PC-9 (cell line): Measurements from ENCODE around the gene ANKRD33B. TPM values are rescaled to one million over a fixed set of nuclear protein-coding genes. Genes with fewer than 3 reads are reported as not detected.
A peak's percentile ranks its signal among the peaks of the same experiment; 100 is the strongest.
"Not testable (repeated sequence)": the region's sequence is repeated elsewhere in the genome, so short reads cannot be mapped to it uniquely, and the experiment has no call there.

Experiments used
- BruUV-seq: library from RNA; stranded (reverse); fragments of 400-500 nt; replicated peaks from 2 replicates; lab custom pipeline; 2021; lab: Mats Ljungman, UMichigan
- CTCF ChIA-PET: fragments of 300-600 bp; sonication (Branson Sonifier 250); formaldehyde crosslinking; loops from one replicate; lab custom pipeline; 2022; ENCODE audit warnings: antibody characterized with exemption; lab: Charles Lee
- POLR2A ChIA-PET: fragments of 300-600 bp; sonication (Branson Sonifier 250); formaldehyde crosslinking; loops from one replicate; lab custom pipeline; 2022; ENCODE audit warnings: antibody characterized with exemption; ENCODE audit not compliant: unreplicated experiment; lab: Charles Lee
- DNase-seq, 2 experiments: peaks; one replicate each; pipeline versions ENCODE4 v3.0.0 to v3.0.0-alpha.2; 2015 to 2022; ENCODE audit warnings: mixed read lengths in 1 of 2
- H2AFZ ChIP-seq: fragments of 200-600 bp; sonication (generic); 2 replicates; pipeline ENCODE4 v1.8.1; 2017; ENCODE audit warnings: antibody characterized with exemption
- H3F3A ChIP-seq: fragments of 200-600 bp; sonication (generic); 2 replicates; pipeline ENCODE4 v1.8.1; 2017; ENCODE audit warnings: antibody characterized with exemption, mild to moderate bottlenecking, low read depth; ENCODE audit not compliant: insufficient read depth
- H3K27ac ChIP-seq: fragments of 200-600 bp; sonication (generic); 2 replicates; pipeline ENCODE4 v1.6.1; 2016; ENCODE audit warnings: mixed run types
- H3K27me3 ChIP-seq: fragments of 200-600 bp; sonication (generic); 2 replicates; pipeline ENCODE4 v1.6.1; 2016; ENCODE audit warnings: low read depth, mixed run types; ENCODE audit not compliant: insufficient read depth
- H3K36me3 ChIP-seq: fragments of 200-600 bp; sonication (generic); 2 replicates; pipeline ENCODE4 v1.6.1; 2016; ENCODE audit warnings: low read depth, mixed run types
- H3K4me1 ChIP-seq: fragments of 200-600 bp; sonication (generic); replicated peaks from 2 replicates; pipeline ENCODE4 v1.6.1; 2016; ENCODE audit warnings: mixed run types; ENCODE audit not compliant: insufficient read depth
- H3K4me2 ChIP-seq: fragments of 200-600 bp; sonication (generic); 2 replicates; pipeline ENCODE4 v1.6.1; 2017; ENCODE audit warnings: mixed run types
- H3K4me3 ChIP-seq: fragments of 200-600 bp; sonication (generic); 2 replicates; pipeline ENCODE4 v1.6.1; 2016; ENCODE audit warnings: mixed run types
- H3K79me2 ChIP-seq: fragments of 200-600 bp; sonication (generic); 2 replicates; pipeline ENCODE4 v1.6.1; 2017; ENCODE audit warnings: low read depth, mixed run types
- H3K9me2 ChIP-seq: fragments of 200-600 bp; sonication (generic); 2 replicates; pipeline ENCODE4 v1.8.1; 2017; ENCODE audit warnings: mild to moderate bottlenecking; ENCODE audit not compliant: insufficient read depth
- H3K9me3 ChIP-seq: fragments of 200-600 bp; sonication (generic); 2 replicates; pipeline ENCODE4 v1.8.1; 2016; ENCODE audit warnings: low read depth; ENCODE audit not compliant: insufficient read depth
- H4K20me1 ChIP-seq: fragments of 200-600 bp; sonication (generic); 2 replicates; pipeline ENCODE4 v1.8.1; 2017; ENCODE audit not compliant: insufficient read depth
- CTCF ChIP-seq: fragments of 200-600 bp; sonication (generic); conservative IDR thresholded peaks from 2 replicates; pipeline ENCODE4 v1.6.1; 2017; ENCODE audit warnings: mixed run types, antibody characterized with exemption, mild to moderate bottlenecking, moderate library complexity
- EZH2 ChIP-seq: fragments of 200-600 bp; sonication (generic); IDR thresholded peaks from 2 replicates; pipeline ENCODE4 v1.8.0; 2017; ENCODE audit warnings: antibody characterized with exemption, low read depth
- intact Hi-C: fragments of 100-400 bp; cut with micrococcal nuclease; formaldehyde crosslinking; loops from one replicate; pipeline ENCODE4 v1.10.0; 2022; ENCODE audit not compliant: unreplicated experiment
- total RNA-seq: library from RNA; stranded (reverse); gene quantifications from 2 replicates; pipeline ENCODE4 v1.2.3, GENCODE V29; 2021

ANKRD33B gene
- total RNA-seq, 1 experiment from 2014 or later = 32.1 TPM

- ChIA-PET POLR2A (interaction anchor here (0.6 to 0.7 kb wide), 4 partner anchors 9 to 303 kb away, joined by 3 to 5 read pairs (median 4); no protein-coding TSS in a partner anchor), CTCF (interaction anchor here (0.6 to 1.1 kb wide), 3 partner anchors 27 to 112 kb away, joined by 3 to 4 read pairs (median 4); no protein-coding TSS in a partner anchor)
- peak overlapping the region; percentile 17; the same call in 1 of the 2 replicates for H3K4me3 ChIP-seq
- no peaks in the 10 kb centered on the region for H3K9me3 ChIP-seq
- no peak overlapping the region for H3K27ac ChIP-seq
- peak overlapping the region; percentile 98 for H3K4me2 ChIP-seq
- no peaks in the 10 kb centered on the region for H4K20me1 ChIP-seq
- peaks cover 16% of the 10 kb centered on the region; the same call in 1 of the 2 replicates for H3F3A ChIP-seq
- H3K9me2 ChIP-seq = no peaks in the 10 kb centered on the region
- no peaks in the 10 kb centered on the region for H3K36me3 ChIP-seq
- H3K79me2 ChIP-seq = peaks cover 33% of the 10 kb centered on the region
- BruUV-seq = no TSS peak
- peaks cover 46% of the 10 kb centered on the region for H3K4me1 ChIP-seq
- H2AFZ ChIP-seq = no peak overlapping the region
- intact Hi-C loops = loop anchor here (1.0 kb wide), 1 partner anchor 113 kb away; no protein-coding TSS in a partner anchor
- TF ChIP-seq EZH2 (no peak), CTCF (no peak)
- no peak for DNase-seq
- no peaks in the 10 kb centered on the region for H3K27me3 ChIP-seq
These were observed 2.7 kb downstream of the ANKRD33B start for GRCh38 chr5:10566543-10567068.

- Histone ChIP-seq H3K9me3 (no peaks in the 10 kb centered on the region), H3K27ac (no peak overlapping the region), H3K9me2 (no peaks in the 10 kb centered on the region), H3K79me2 (peaks cover 33% of the 10 kb centered on the region), H3K4me3 (no peak overlapping the region), H4K20me1 (no peaks in the 10 kb centered on the region), H3F3A (peaks cover 16% of the 10 kb centered on the region; the same call in 1 of the 2 replicates), H3K4me2 (0 out of 2 replicates have a peak overlapping the region, but pooled peaks have one; percentile 3), H2AFZ (no peak overlapping the region), H3K4me1 (peaks cover 43% of the 10 kb centered on the region), H3K36me3 (no peaks in the 10 kb centered on the region), H3K27me3 (no peaks in the 10 kb centered on the region)
- ChIA-PET CTCF (interaction anchor here (1.1 kb wide), 1 partner anchor 112 kb away, joined by 3 read pairs; no protein-coding TSS in a partner anchor), POLR2A (interaction anchor here (0.6 kb wide), 1 partner anchor 303 kb away, joined by 3 read pairs; no protein-coding TSS in a partner anchor)
- no TSS peak for BruUV-seq
- DNase-seq = no peak
- no peak for TF ChIP-seq CTCF
- no peak for TF ChIP-seq EZH2
- intact Hi-C loops = no loop called here
These were observed 3.3 kb downstream of the ANKRD33B start for GRCh38 chr5:10567121-10567591.

- H3K4me2 ChIP-seq = peak overlapping the region; percentile 4; the same call in 1 of the 2 replicates
- no TSS peak for BruUV-seq
- H3K4me1 ChIP-seq = peaks cover 36% of the 10 kb centered on the region
- H3F3A ChIP-seq = peaks cover 16% of the 10 kb centered on the region; the same call in 1 of the 2 replicates
- H4K20me1 ChIP-seq = no peaks in the 10 kb centered on the region
- DNase-seq = no peak
- H3K9me3 ChIP-seq = no peaks in the 10 kb centered on the region
- no peaks in the 10 kb centered on the region for H3K36me3 ChIP-seq
- CTCF ChIA-PET = interaction anchor here (1.1 kb wide), 1 partner anchor 113 kb away, joined by 3 read pairs; no protein-coding TSS in a partner anchor
- H3K4me3 ChIP-seq = no peak overlapping the region
- H3K27me3 ChIP-seq = no peaks in the 10 kb centered on the region
- peaks cover 26% of the 10 kb centered on the region for H3K79me2 ChIP-seq
- H3K9me2 ChIP-seq = no peaks in the 10 kb centered on the region
- POLR2A ChIA-PET = interaction anchor here (0.6 kb wide), 3 partner anchors 12 to 53 kb away, joined by 4 to 10 read pairs (median 7); no protein-coding TSS in a partner anchor
- H2AFZ ChIP-seq = no peak overlapping the region
- intact Hi-C loops = no loop called here
- H3K27ac ChIP-seq = no peak overlapping the region
- no peak for TF ChIP-seq EZH2
- TF ChIP-seq CTCF = no peak
These were observed 4.0 kb downstream of the ANKRD33B start for GRCh38 chr5:10567781-10568321.

GRCh38 chr5:10570540-10570939, 6.7 kb downstream of the ANKRD33B start:
- H3K4me2 ChIP-seq, intact Hi-C loops, BruUV-seq, H3K36me3 ChIP-seq, H4K20me1 ChIP-seq, H3K27me3 ChIP-seq, POLR2A ChIA-PET, H3K4me3 ChIP-seq, CTCF ChIA-PET, H3K9me3 ChIP-seq, H3K9me2 ChIP-seq, H3K27ac ChIP-seq, H2AFZ ChIP-seq, DNase-seq: not testable (repeated sequence)
- Histone ChIP-seq H3K79me2 (peaks cover 21% of the 10 kb centered on the region), H3K4me1 (peaks cover 21% of the 10 kb centered on the region), H3F3A (peaks cover 10% of the 10 kb centered on the region; the same call in 1 of the 2 replicates)
